LNCaP clone FGC (cell line): ENCODE data around the gene USP10.

Experiments used
- DNase-seq: peaks from one replicate; pipeline ENCODE4 v3.0.0-alpha.2; 2011; ENCODE audit warnings: low read depth
- H3K4me3 ChIP-seq: 2 replicates; pipeline ENCODE4 v1.5.1; 2011; ENCODE audit warnings: mild to moderate bottlenecking, low read depth, low read length, control low read depth
- CTCF ChIP-seq: IDR thresholded peaks from 2 replicates; pipeline ENCODE4 v1.5.1; 2012; ENCODE audit warnings: mild to moderate bottlenecking; ENCODE audit not compliant: control insufficient read depth, insufficient read depth; ENCODE audit errors: extremely low read depth

The USP10 gene

DNA sequence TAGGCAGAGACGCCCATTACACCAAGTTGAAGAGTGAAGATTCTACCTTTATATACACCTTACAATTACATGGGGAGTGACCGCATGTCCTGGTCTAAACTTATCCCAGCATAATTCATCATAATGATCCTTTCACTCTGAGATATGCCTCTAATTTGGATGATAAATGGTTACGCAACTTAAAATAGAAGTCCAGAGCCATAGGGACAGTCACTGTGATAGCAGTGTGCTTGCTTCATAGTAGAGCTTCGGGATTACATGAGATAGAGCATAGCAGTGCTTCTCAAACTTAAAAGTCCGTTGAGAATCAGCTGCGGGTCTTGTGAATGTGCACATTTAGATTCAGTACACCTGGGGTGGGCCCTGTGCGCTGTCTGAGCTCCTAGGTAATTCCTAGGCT, 16.9 kb downstream of the USP10 start:
- DNase-seq: no peak

GRCh38 chr16:84717484-84717883, 17.7 kb downstream of the USP10 start:
- no peak for DNase-seq
- TF ChIP-seq CTCF: no peak

More for the DNA sequence above, 16.9 kb downstream of the USP10 start:
- no peak for TF ChIP-seq CTCF
- H3K4me3 ChIP-seq: no peak overlapping the region

GRCh38 chr16:84720177-84720579, 20.4 kb downstream of the USP10 start:
- no peak for DNase-seq
- no peak for TF ChIP-seq CTCF
- H3K4me3 ChIP-seq: no peak overlapping the region

More at GRCh38 chr16:84717484-84717883, 17.7 kb downstream of the USP10 start:
- H3K4me3 ChIP-seq: no peak overlapping the region

GRCh38 chr16:84722068-84722467, 22.3 kb downstream of the USP10 start:
- TF ChIP-seq CTCF: no peak
- H3K4me3 ChIP-seq: no peak overlapping the region
- no peak for DNase-seq

DNA sequence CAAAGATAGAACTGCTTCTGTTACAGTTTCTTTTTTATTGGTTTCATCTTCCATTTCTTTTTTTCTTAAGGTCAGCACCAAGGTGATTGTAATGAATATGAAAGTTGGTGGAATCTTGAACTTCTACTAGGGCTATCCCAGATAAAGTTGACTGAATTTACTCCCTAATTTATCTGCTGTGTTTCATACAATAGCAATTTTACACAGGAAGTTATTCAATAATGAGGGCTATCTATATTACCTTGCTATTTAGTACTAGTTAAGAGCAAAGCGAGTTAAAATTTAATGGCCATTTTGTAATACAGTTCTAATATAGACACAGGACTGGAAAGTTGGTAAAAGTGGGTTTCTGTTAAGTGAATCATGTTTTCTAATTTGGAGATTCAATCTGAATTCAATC, 24.1 kb downstream of the USP10 start:
- TF ChIP-seq CTCF: no peak
- DNase-seq: no peak
- no peak overlapping the region for H3K4me3 ChIP-seq

DNA sequence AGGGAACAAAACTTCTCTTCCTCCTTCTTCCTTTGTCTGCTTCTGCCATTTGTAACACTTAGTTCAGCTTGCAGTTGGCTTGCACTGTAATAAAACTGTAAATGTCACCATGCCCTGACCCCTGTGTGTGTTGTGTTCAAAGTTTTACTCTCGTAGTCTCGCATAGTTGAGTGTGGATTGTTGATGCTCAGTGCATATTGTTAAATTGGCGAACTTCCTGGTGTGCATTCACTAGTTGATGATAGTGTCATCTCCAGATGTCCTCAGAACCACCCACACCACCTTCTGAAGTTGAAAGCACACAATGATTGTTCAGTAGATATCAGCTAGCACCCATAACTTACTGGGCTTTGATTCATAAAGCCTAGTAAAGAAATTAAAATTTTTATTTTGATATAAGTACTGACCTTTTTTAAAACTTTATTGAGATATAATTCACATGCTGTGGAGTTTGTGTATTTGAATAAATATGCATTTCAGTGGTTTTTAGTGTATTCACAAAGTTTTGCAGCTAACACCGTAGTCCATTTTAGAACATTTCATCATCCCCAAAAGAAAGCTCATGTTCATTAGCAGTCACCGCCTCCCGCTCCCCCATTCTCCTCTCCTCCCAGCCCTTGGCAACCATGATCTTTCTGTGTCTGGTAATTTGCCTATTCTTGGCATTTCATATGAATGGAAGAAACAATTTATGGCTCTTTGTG, 25.0 kb downstream of the USP10 start:
- H3K4me3 ChIP-seq: no peak overlapping the region
- no peak for TF ChIP-seq CTCF
- DNase-seq: no peak
